ENCODE results near the gene GMCL1. TPM values are rescaled to one million over a fixed set of nuclear protein-coding genes. Genes with fewer than 3 reads are reported as not detected.

The GMCL1 gene
- total RNA-seq, 1 experiment from 2014 or later = 11.0 TPM

DNA sequence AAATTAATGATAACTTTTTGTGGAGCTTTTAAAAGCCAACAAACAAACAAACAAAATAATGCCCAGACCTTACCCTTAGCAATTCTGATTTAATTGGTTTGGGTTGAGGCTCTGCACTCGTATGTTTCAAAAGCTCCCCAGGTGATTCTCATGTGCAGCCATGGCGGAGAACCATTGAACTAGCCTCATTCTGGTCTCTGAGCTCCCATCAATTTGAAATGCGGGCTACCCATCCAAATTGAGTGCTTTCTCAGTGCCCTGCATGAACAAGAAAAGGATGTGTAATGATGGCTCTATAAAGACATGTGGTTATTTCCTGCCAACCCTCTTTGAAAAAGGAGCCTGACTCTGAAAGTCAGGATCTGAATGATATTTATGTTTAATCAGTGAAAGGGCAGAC is 93.7 kb downstream of the GMCL1 start:
- DNase-seq (ENCODE audit: low read depth) = no peak

DNA sequence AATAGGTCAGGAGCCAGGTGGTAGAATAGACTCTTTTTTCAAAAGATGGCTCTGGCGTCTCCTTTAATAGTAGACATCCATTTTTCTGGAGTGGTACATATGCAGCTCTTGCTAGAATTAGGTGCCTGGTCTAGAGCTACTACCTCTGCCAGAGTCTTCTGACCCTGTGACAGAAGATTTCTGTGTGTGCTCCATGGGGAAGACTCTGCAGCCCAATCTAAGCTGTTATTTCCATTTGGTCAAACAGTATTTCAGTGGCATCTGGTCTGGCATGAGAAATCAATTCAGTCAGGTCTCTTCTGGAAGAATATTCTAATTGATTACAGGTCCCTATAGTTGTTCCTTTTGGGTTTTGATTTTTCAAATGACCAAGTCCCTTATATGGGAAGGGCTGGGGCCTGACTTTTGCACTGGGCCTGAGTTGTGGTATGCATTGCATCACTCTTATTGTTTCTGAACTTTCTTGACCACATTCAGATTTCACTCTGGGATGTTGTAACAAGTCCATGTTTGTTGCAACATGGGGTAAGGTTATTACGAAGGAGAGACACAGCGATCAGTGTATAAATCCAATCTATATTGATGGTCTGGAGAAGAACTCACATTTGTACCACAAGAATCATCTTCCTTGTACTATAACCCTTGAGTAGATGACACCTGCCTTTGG is 97.5 kb downstream of the GMCL1 start:
- DNase-seq (ENCODE audit: low read depth) = no peak

Small RNAs within 50 kb of the gene (small RNA-seq; reads per million reads assigned to genes)
- gene RPL23AP92 = not detected

Other genes with a start within 250 kb of the GMCL1 start
- 19.7 and 37.4 TPM in 2 replicates for gene AAK1, start 185.9 kb upstream of the GMCL1 start, total RNA-seq (2014; rRNA removed; shearing (Covaris generic))
- gene ANXA4, start 87.5 kb upstream of the GMCL1 start, total RNA-seq (2014; rRNA removed; shearing (Covaris generic)) = 24.6 and 36.2 TPM in 2 replicates
- gene SNRNP27, start 64.3 kb downstream of the GMCL1 start, total RNA-seq (2014; rRNA removed; shearing (Covaris generic)) = 48.6 and 61.7 TPM in 2 replicates
- 3.5 and 4.6 TPM in 2 replicates for gene MXD1, start 85.4 kb downstream of the GMCL1 start, total RNA-seq (2014; rRNA removed; shearing (Covaris generic))
- gene ASPRV1, start 132.0 kb downstream of the GMCL1 start, total RNA-seq (2014; rRNA removed; shearing (Covaris generic)) = 0.35 and 0.47 TPM in 2 replicates